A549 (cell line): ENCODE results near the gene PSMB5. TPM values are rescaled to one million over a fixed set of nuclear protein-coding genes. Genes with fewer than 3 reads are reported as not detected.
A peak's percentile ranks its signal among the peaks of the same experiment; 100 is the strongest.

Source experiments
- ATAC-seq, 2 experiments: fragments of 200-7000 bp in 1 of 2; fragments of >200 bp in 1 of 2; cut with Nextera tagmentation in 1 of 2; cut with Tn5 transposase in 1 of 2; 3 replicates each; pipeline versions ENCODE4 v1.8.0 to v1.9.1; 2018 to 2020; ENCODE audit warnings: mild to moderate bottlenecking in 1 of 2, moderate library complexity in 1 of 2
- CTCF ChIA-PET: fragments of 300-600 bp; sonication (Branson Sonifier 250); formaldehyde crosslinking; extraction: SDS; loops from one replicate; lab custom pipeline; 2021; ENCODE audit warnings: antibody characterized with exemption, inconsistent platforms; lab: Yijun Ruan, JAX
- POLR2A ChIA-PET: fragments of 350-600 bp; formaldehyde crosslinking; extraction: SDS; loops from one replicate; lab custom pipeline; 2021; ENCODE audit warnings: antibody characterized with exemption, inconsistent platforms; lab: Yijun Ruan, JAX
- DNase-seq, 2 experiments: peaks; one replicate each; pipeline versions ENCODE4 v3.0.0 to v3.0.0-alpha.2; 2011 to 2016; ENCODE audit warnings: low read depth in 1 of 2, low spot score in 1 of 2
- FAIRE-seq: peaks from 2 replicates; lab custom pipeline; 2011; peaks lifted over from hg19 to GRCh38; lab: Jason Lieb, UNC
- H3K27ac ChIP-seq, 2 experiments: fragments of >200 bp; sonication (Bioruptor Twin); formaldehyde crosslinking; 3 replicates each; pipeline ENCODE4 v1.5.1; 2016 to 2017
- H3K4me1 ChIP-seq: fragments of >200 bp; sonication (Bioruptor Twin); formaldehyde crosslinking; 3 replicates; pipeline ENCODE4 v1.6.1; 2016
- H3K4me2 ChIP-seq: fragments of >200 bp; sonication (Bioruptor Twin); formaldehyde crosslinking; 3 replicates; pipeline ENCODE4 v1.6.1; 2016
- H3K4me3 ChIP-seq: fragments of >200 bp; sonication (Bioruptor Twin); formaldehyde crosslinking; 3 replicates; pipeline ENCODE4 v1.5.1; 2016
- H3K9me3 ChIP-seq: fragments of >200 bp; sonication (Bioruptor Twin); formaldehyde crosslinking; 3 replicates; pipeline ENCODE4 v1.6.1; 2016
- CBX8 ChIP-seq: fragments of 200-600 bp; sonication (generic); IDR thresholded peaks from 2 replicates; pipeline ENCODE4 v1.6.1; 2016
- FOSB ChIP-seq: fragments of 250-450 bp; sonication (Bioruptor Pico); IDR thresholded peaks from 2 replicates; pipeline ENCODE4 v1.5.0; 2020; ENCODE audit warnings: mild to moderate bottlenecking, moderate library complexity
- FOXS1 ChIP-seq: fragments of 250-450 bp; sonication (Bioruptor Pico); IDR thresholded peaks from 2 replicates; pipeline ENCODE4 v1.5.0; 2020; ENCODE audit warnings: mild to moderate bottlenecking, moderate library complexity
- GATA3 ChIP-seq: IDR thresholded peaks from 2 replicates; pipeline ENCODE4 v1.6.1; 2012; ENCODE audit warnings: borderline replicate concordance
- HDAC2 ChIP-seq: fragments of 200-600 bp; sonication (generic); IDR thresholded peaks from 2 replicates; pipeline ENCODE4 v1.6.1; 2016
- HOXA7 ChIP-seq: fragments of 250-450 bp; sonication (Bioruptor Pico); IDR thresholded peaks from 2 replicates; pipeline ENCODE4 v1.5.0; 2020; ENCODE audit warnings: mild to moderate bottlenecking, moderate library complexity
- HOXB13 ChIP-seq: fragments of 250-450 bp; sonication (Bioruptor Pico); IDR thresholded peaks from 2 replicates; pipeline ENCODE4 v1.5.0; 2020; ENCODE audit warnings: low read depth, mild to moderate bottlenecking, moderate library complexity
- HOXB5 ChIP-seq: fragments of 250-450 bp; sonication (Bioruptor Pico); IDR thresholded peaks from 2 replicates; pipeline ENCODE4 v1.5.0; 2020; ENCODE audit warnings: mild to moderate bottlenecking, moderate library complexity
- MAZ ChIP-seq: fragments of 150-350 bp; IDR thresholded peaks from 2 replicates; pipeline ENCODE4 v1.6.1; 2014; ENCODE audit warnings: antibody characterized with exemption, low read depth, low read length, borderline replicate concordance
- POLR2AphosphoS2 ChIP-seq: conservative IDR thresholded peaks from 2 replicates; pipeline ENCODE4 v1.6.1; 2012; ENCODE audit warnings: low read length, improper control_type of control experiment, inconsistent platforms
- RAD21 ChIP-seq, 2 experiments: fragments of >200 bp in 1 of 2; sonication (Bioruptor Twin) in 1 of 2; formaldehyde crosslinking in 1 of 2; IDR thresholded peaks in 1 of 2; conservative IDR thresholded peaks in 1 of 2; 2 replicates in 1 of 2; 3 replicates in 1 of 2; pipeline ENCODE4 v1.6.1; 2012 to 2018; ENCODE audit warnings: inconsistent platforms in 1 of 2
- RARB ChIP-seq: fragments of 250-450 bp; sonication (Bioruptor Pico); IDR thresholded peaks from 2 replicates; pipeline ENCODE4 v1.8.0; 2021; ENCODE audit warnings: mild to moderate bottlenecking, moderate library complexity
- RCOR1 ChIP-seq: fragments of 150-350 bp; IDR thresholded peaks from 2 replicates; pipeline ENCODE4 v1.6.1; 2014; ENCODE audit warnings: antibody characterized with exemption, low read length, low read depth
- TP53 ChIP-seq: fragments of 250-450 bp; sonication (Bioruptor Pico); IDR thresholded peaks from 2 replicates; pipeline ENCODE4 v1.5.0; 2021; ENCODE audit warnings: mild to moderate bottlenecking, moderate library complexity
- ZC3H11A ChIP-seq: fragments of 450-650 bp; IDR thresholded peaks from 2 replicates; pipeline ENCODE4 v1.6.1; 2014; ENCODE audit warnings: antibody characterized with exemption, mild to moderate bottlenecking
- WGBS: methylation state at CpG from one replicate; pipeline ENCODE4 v1.1.6; 2017; ENCODE audit errors: missing lambda C conversion rate; 5-methylcytosine and 5-hydroxymethylcytosine counted together
- polyA plus RNA-seq, 4 experiments: library from polyadenylated mRNA; depleted of rRNA in 3 of 4; stranded (reverse); fragments of >200 nt; fragmentation: RNase III in 1 of 4; extraction: RNeasy Plus Mini Kit Qiagen cat#74134 plus additional on column Dnase treatment in 1 of 4; gene quantifications; 2 replicates in 3 of 4; 3 replicates in 1 of 4; pipeline ENCODE4 v1.2.3, GENCODE V29; 2011 to 2017
- TF ChIP-seq, protein P1 (sequence below): fragments of >200 bp; sonication (Bioruptor Twin); formaldehyde crosslinking; IDR thresholded peaks from 2 replicates; pipeline ENCODE4 v1.6.1; 2016
- TF ChIP-seq, protein P2 (sequence below): IDR thresholded peaks from 2 replicates; pipeline ENCODE4 v1.6.1; 2012
- TF ChIP-seq, protein P3 (sequence below): IDR thresholded peaks from 2 replicates; pipeline ENCODE4 v1.6.1; 2012
- TF ChIP-seq, protein P4 (sequence below): fragments of 450-650 bp; IDR thresholded peaks from 2 replicates; pipeline ENCODE4 v1.6.1; 2014; ENCODE audit warnings: antibody characterized with exemption

Gene PSMB5
- polyA plus RNA-seq, 2 of the 4 experiments (the other 2 are of a cell fraction): 283 to 365 TPM

DNA sequence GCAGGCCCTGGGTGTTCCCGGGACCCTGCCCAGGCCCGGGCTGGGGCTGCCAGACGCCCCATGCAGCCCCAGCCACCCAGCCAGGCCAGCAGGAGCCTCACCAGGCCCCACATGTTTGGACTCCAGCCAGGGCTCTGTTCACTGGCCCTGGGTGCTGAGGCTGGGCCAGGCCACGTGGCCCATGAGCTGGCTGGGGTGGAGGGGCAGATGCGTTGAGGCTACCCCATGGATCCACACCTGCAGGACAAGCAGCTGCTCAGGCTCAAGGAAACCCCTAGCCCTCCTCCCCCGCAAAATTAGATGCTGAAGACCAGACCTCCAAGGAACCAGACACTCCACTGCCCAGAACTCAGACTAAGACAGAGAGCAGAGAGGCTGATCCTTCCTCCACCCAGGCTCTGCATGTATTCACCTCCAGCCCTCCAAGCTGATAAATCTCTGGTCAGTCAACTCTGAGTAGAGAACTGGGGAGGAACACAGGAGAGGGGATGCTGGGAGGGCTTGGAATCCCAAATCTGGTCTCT is 21.0 kb upstream of the PSMB5 start:
- Histone ChIP-seq H3K9me3 (no peaks in the 10 kb centered on the region), H3K4me2 (peak overlapping the region; percentile 97; the same call in 1 of the 3 replicates), H3K4me3 (no peak overlapping the region), H3K4me1 (peaks cover 21% of the 10 kb centered on the region), H3K27ac (0 out of 6 replicates have a peak overlapping the region, but pooled peaks of 1 of the 2 experiments have one; percentile 5)
- ATAC-seq: peak in 1 of 2 experiments; percentile 8; a peak in 3 of 6 replicates
- no peak for FAIRE-seq
- WGBS: 96% methylated on average over 5 of the region's 6 CpGs
- ChIA-PET CTCF (interaction anchor here (0.9 to 33.8 kb wide), 26 partner anchors 9 to 499 kb away, joined by 3 to 1206 read pairs (median 6); partner anchors contain the start of genes AJUBA, C14orf119, HAUS4 and PRMT5), POLR2A (no interaction called here)
- TF ChIP-seq GATA3 (0 out of 2 replicates have a peak, but pooled peaks have one; percentile 6), HOXB13 (CRISPR knock-in tag) (no peak), RARB (no peak), TP53 (CRISPR knock-in tag) (no peak)
- TF ChIP-seq, protein P1, sequence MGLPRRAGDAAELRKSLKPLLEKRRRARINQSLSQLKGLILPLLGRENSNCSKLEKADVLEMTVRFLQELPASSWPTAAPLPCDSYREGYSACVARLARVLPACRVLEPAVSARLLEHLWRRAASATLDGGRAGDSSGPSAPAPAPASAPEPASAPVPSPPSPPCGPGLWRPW: no peak
- no peak for DNase-seq

DNA sequence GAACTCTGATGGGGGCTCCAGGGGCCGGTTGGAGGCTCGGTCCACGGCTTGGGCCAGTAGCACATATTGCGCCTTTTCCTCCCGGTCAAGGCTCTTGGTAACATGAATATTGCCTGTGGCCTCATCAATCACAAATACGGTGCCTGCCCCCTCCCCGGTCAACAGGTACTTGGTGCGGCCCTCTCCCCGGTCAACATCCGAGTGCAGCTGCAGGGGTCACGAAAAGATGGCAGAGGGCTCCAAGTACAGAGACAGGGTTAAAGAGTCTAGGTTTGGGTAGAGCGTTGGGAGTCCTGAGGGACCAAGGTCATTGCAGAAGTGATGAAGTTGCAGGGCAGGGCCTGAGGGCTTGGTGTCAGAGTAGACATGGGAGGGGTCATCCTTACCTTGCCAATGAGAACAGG is 20.4 kb upstream of the PSMB5 start:
- H3K9me3 ChIP-seq: no peaks in the 10 kb centered on the region
- no peak for ATAC-seq
- peaks cover 21% of the 10 kb centered on the region for H3K4me1 ChIP-seq
- TF ChIP-seq ZC3H11A (no peak), HOXB5 (CRISPR knock-in tag) (no peak), HOXA7 (CRISPR knock-in tag) (no peak), CBX8 (no peak), RCOR1 (no peak), RARB (no peak), MAZ (no peak), FOXS1 (CRISPR knock-in tag) (no peak), HDAC2 (no peak), FOSB (CRISPR knock-in tag) (no peak)
- TF ChIP-seq, protein P2, sequence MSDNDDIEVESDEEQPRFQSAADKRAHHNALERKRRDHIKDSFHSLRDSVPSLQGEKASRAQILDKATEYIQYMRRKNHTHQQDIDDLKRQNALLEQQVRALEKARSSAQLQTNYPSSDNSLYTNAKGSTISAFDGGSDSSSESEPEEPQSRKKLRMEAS: no peak
- TF ChIP-seq, protein P3, sequence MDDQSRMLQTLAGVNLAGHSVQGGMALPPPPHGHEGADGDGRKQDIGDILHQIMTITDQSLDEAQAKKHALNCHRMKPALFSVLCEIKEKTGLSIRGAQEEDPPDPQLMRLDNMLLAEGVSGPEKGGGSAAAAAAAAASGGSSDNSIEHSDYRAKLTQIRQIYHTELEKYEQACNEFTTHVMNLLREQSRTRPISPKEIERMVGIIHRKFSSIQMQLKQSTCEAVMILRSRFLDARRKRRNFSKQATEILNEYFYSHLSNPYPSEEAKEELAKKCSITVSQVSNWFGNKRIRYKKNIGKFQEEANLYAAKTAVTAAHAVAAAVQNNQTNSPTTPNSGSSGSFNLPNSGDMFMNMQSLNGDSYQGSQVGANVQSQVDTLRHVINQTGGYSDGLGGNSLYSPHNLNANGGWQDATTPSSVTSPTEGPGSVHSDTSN: no peak
- TF ChIP-seq, protein P4, sequence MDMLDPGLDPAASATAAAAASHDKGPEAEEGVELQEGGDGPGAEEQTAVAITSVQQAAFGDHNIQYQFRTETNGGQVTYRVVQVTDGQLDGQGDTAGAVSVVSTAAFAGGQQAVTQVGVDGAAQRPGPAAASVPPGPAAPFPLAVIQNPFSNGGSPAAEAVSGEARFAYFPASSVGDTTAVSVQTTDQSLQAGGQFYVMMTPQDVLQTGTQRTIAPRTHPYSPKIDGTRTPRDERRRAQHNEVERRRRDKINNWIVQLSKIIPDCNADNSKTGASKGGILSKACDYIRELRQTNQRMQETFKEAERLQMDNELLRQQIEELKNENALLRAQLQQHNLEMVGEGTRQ: no peak
- no peak overlapping the region for H3K4me2 ChIP-seq
- ChIA-PET CTCF (interaction anchor here (0.6 to 33.8 kb wide), 26 partner anchors 9 to 498 kb away, joined by 3 to 1206 read pairs (median 6); partner anchors contain the start of genes AJUBA, C14orf119, HAUS4 and PRMT5), POLR2A (no interaction called here)
- no peak for DNase-seq
- FAIRE-seq: no peak
- no peak overlapping the region for H3K27ac ChIP-seq
- no peak overlapping the region for H3K4me3 ChIP-seq
- 96% methylated on average over 12 of the region's 12 CpGs for WGBS

DNA sequence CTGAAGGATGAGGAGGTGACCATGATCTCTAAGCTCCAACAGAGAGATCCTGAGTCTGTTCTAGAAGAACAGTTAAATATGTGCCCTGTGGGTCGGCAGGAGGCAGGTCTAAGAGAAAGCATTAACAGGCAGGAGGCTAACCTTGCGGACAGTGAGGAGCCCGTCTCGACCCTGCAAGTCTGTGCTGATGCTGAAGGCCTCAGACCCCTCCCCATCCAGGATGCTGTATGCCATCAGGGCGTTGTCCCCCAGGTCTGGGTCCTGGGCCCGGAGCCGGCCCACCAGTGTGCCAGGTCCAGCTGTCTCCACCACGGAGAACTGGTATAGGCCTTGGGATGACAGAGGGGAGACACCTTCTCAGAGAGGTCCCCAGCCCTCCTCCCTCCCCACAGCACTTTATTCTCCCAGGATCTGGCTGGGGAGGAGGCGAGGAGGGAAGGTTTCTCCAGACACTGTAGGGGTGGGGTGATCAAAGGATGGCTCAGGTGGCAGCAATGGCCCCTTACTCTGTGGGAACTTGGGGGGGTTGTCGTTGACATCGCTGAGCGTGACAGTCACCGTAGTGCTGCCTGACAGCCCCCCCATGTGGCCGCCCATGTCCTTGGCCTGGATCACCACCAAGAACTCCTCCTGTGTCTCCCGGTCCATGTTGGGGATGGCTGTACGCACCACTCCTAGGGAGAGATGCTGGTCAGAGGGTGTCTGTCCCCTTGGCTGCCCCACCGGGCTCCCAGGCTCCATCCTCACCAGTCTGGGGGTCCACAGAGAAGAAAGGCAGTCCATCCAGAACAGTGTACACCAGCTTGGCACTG is 19.5 kb upstream of the PSMB5 start:
- Histone ChIP-seq H3K4me1 (peaks cover 21% of the 10 kb centered on the region), H3K4me2 (no peak overlapping the region), H3K9me3 (no peaks in the 10 kb centered on the region), H3K27ac (no peak overlapping the region), H3K4me3 (no peak overlapping the region)
- DNase-seq (no peak), ATAC-seq (no peak), FAIRE-seq (no peak)
- ChIA-PET CTCF (interaction anchor here (0.8 to 33.8 kb wide), 13 partner anchors 8 to 66 kb away, joined by 3 to 1206 read pairs (median 6); partner anchors contain the start of genes AJUBA and PSMB11), POLR2A (interaction anchor here (0.5 kb wide), 1 partner anchor 139 kb away, joined by 3 read pairs; no protein-coding TSS in a partner anchor)
- WGBS: 85% methylated on average over 11 of the region's 17 CpGs
- TF ChIP-seq POLR2AphosphoS2 (no peak), RAD21 (conservative IDR thresholded peaks at IDR 0.05 in 1 of 2, IDR thresholded peaks at IDR 0.05 in 1 of 2) (peak; percentile 19 to 36; a peak in 2 of 5 replicates)
